IMR-90 (cell line): Measurements from ENCODE around the gene CACNB2. TPM values are rescaled to one million over a fixed set of nuclear protein-coding genes. Genes with fewer than 3 reads are reported as not detected.

ENCODE experiments used
- ATAC-seq: fragments of 200-7000 bp; cut with Tn5 transposase; 2 replicates; pipeline ENCODE4 v1.9.1; 2020; ENCODE audit warnings: low read depth, mild to moderate bottlenecking, moderate library complexity
- BruUV-seq: library from RNA; stranded (reverse); fragments of 400-500 nt; replicated peaks from 2 replicates; lab custom pipeline; 2021; lab: Mats Ljungman, UMichigan
- CTCF ChIA-PET: fragments of 300-600 bp; formaldehyde crosslinking; extraction: SDS; loops from one replicate; lab custom pipeline; 2021; ENCODE audit warnings: antibody characterized with exemption; lab: Yijun Ruan, JAX
- POLR2A ChIA-PET: fragments of 300-600 bp; sonication (Branson Sonifier 250); formaldehyde crosslinking; loops from one replicate; lab custom pipeline; 2022; ENCODE audit warnings: antibody characterized with exemption; ENCODE audit not compliant: unreplicated experiment; lab: Charles Lee
- DNase-seq: peaks from one replicate; pipeline ENCODE4 v3.0.0; 2013
- H2AFZ ChIP-seq: replicated peaks from 2 replicates; pipeline ENCODE3; 2013; ENCODE audit warnings: low read length, mild to moderate bottlenecking; ENCODE audit not compliant: poor library complexity
- H2AK5ac ChIP-seq: 2 replicates; pipeline ENCODE4 v1.6.1; 2013; ENCODE audit warnings: low read depth, low read length, inconsistent platforms
- H2AK9ac ChIP-seq: replicated peaks from 2 replicates; pipeline ENCODE3; 2013; ENCODE audit warnings: mild to moderate bottlenecking, low read depth, low read length, moderate library complexity; ENCODE audit not compliant: poor library complexity
- H2BK120ac ChIP-seq: 2 replicates; pipeline ENCODE4 v1.6.1; 2013; ENCODE audit warnings: low read depth, low read length, inconsistent platforms
- H2BK15ac ChIP-seq: 3 replicates; pipeline ENCODE4 v1.6.1; 2013; ENCODE audit warnings: low read depth, low read length, inconsistent platforms
- H2BK20ac ChIP-seq: 2 replicates; pipeline ENCODE4 v1.6.1; 2013; ENCODE audit warnings: low read depth, mild to moderate bottlenecking, inconsistent platforms, low read length, moderate library complexity
- H2BK5ac ChIP-seq: 2 replicates; pipeline ENCODE4 v1.6.1; 2013; ENCODE audit warnings: mild to moderate bottlenecking, low read depth, low read length, inconsistent platforms; ENCODE audit not compliant: poor library complexity, severe bottlenecking
- H3K14ac ChIP-seq: replicated peaks from 2 replicates; pipeline ENCODE4 v1.6.1; 2013; ENCODE audit warnings: low read depth, low read length, inconsistent platforms
- H3K18ac ChIP-seq: 2 replicates; pipeline ENCODE4 v1.6.1; 2013; ENCODE audit warnings: low read depth, low read length, control low read depth
- H3K23ac ChIP-seq: 2 replicates; pipeline ENCODE4 v1.6.1; 2013; ENCODE audit warnings: low read depth, low read length, inconsistent platforms
- H3K27ac ChIP-seq: 2 replicates; pipeline ENCODE4 v1.5.1; 2013; ENCODE audit warnings: mild to moderate bottlenecking, control low read depth, low read length; ENCODE audit not compliant: insufficient read depth
- H3K27me3 ChIP-seq: 2 replicates; pipeline ENCODE4 v1.6.1; 2013; ENCODE audit warnings: low read length; ENCODE audit not compliant: control insufficient read depth, insufficient read depth
- H3K36me3 ChIP-seq: 2 replicates; pipeline ENCODE4 v1.6.1; 2013; ENCODE audit warnings: low read length, mixed read lengths; ENCODE audit not compliant: control insufficient read depth, insufficient read depth
- H3K4ac ChIP-seq: 2 replicates; pipeline ENCODE4 v1.6.1; 2013; ENCODE audit warnings: low read depth, low read length, inconsistent platforms
- H3K4me1 ChIP-seq: 2 replicates; pipeline ENCODE4 v1.6.1; 2013; ENCODE audit warnings: low read length, mixed read lengths; ENCODE audit not compliant: control insufficient read depth, insufficient read depth
- H3K4me2 ChIP-seq: 2 replicates; pipeline ENCODE4 v1.6.1; 2013; ENCODE audit warnings: low read depth, mild to moderate bottlenecking, control low read depth, low read length, moderate library complexity
- H3K4me3 ChIP-seq: 2 replicates; pipeline ENCODE4 v1.5.1; 2013; ENCODE audit warnings: low read depth, mild to moderate bottlenecking, control low read depth, low read length, moderate library complexity; ENCODE audit not compliant: insufficient read depth
- H3K56ac ChIP-seq: 2 replicates; pipeline ENCODE4 v1.6.1; 2013; ENCODE audit warnings: low read length, inconsistent platforms; ENCODE audit not compliant: insufficient read depth; ENCODE audit errors: extremely low read depth
- H3K79me1 ChIP-seq, 2 experiments: 2 replicates each; pipeline ENCODE4 v1.6.1; 2013; ENCODE audit warnings: low read length in 2 of 2, inconsistent platforms in 1 of 2, low read depth in 1 of 2
- H3K9ac ChIP-seq: 2 replicates; pipeline ENCODE4 v1.6.1; 2013; ENCODE audit warnings: low read depth, low read length, control low read depth
- H3K9me1 ChIP-seq: 2 replicates; pipeline ENCODE4 v1.6.1; 2013; ENCODE audit warnings: low read length, inconsistent platforms; ENCODE audit not compliant: insufficient read depth
- H3K9me3 ChIP-seq: 2 replicates; pipeline ENCODE4 v1.6.1; 2013; ENCODE audit warnings: low read length; ENCODE audit not compliant: control insufficient read depth, insufficient read depth
- H4K20me1 ChIP-seq: 2 replicates; pipeline ENCODE4 v1.6.1; 2013; ENCODE audit warnings: low read length, inconsistent platforms; ENCODE audit not compliant: insufficient read depth
- H4K5ac ChIP-seq: 2 replicates; pipeline ENCODE4 v1.6.1; 2013; ENCODE audit warnings: mild to moderate bottlenecking, low read depth, low read length, control low read depth
- H4K8ac ChIP-seq, 2 experiments: 2 replicates each; pipeline ENCODE4 v1.6.1; 2013; ENCODE audit warnings: low read depth in 2 of 2, low read length in 2 of 2, control low read depth in 1 of 2, inconsistent platforms in 1 of 2
- H4K91ac ChIP-seq: 2 replicates; pipeline ENCODE4 v1.6.1; 2013; ENCODE audit warnings: low read depth, low read length, inconsistent platforms; ENCODE audit not compliant: insufficient read depth
- BHLHE40 ChIP-seq: fragments of 150-350 bp; IDR thresholded peaks from 2 replicates; pipeline ENCODE4 v1.6.1; 2016; ENCODE audit warnings: mild to moderate bottlenecking, low read depth, low read length
- CEBPB ChIP-seq: IDR thresholded peaks from 2 replicates; pipeline ENCODE4 v1.6.1; 2012; ENCODE audit warnings: low read depth, low read length, improper control_type of control experiment
- ELK1 ChIP-seq: fragments of 150-350 bp; IDR thresholded peaks from 2 replicates; pipeline ENCODE4 v1.6.1; 2016; ENCODE audit warnings: low read depth, mild to moderate bottlenecking, low read length, moderate library complexity, borderline replicate concordance
- FOS ChIP-seq: fragments of 150-350 bp; IDR thresholded peaks from 2 replicates; pipeline ENCODE4 v1.6.1; 2016; ENCODE audit warnings: low read depth, low read length
- MAFK ChIP-seq: IDR thresholded peaks from 2 replicates; pipeline ENCODE4 v1.6.1; 2012; ENCODE audit warnings: low read depth, low read length, improper control_type of control experiment
- MXI1 ChIP-seq: IDR thresholded peaks from 2 replicates; pipeline ENCODE4 v1.6.1; 2012; ENCODE audit warnings: low read depth, mild to moderate bottlenecking, low read length, moderate library complexity, borderline replicate concordance
- POLR2A ChIP-seq: IDR thresholded peaks from 2 replicates; pipeline ENCODE4 v1.6.1; 2012; ENCODE audit warnings: mild to moderate bottlenecking, low read depth, low read length
- RCOR1 ChIP-seq: IDR thresholded peaks from 2 replicates; pipeline ENCODE4 v1.6.1; 2012; ENCODE audit warnings: mild to moderate bottlenecking, low read length, improper control_type of control experiment; ENCODE audit not compliant: insufficient replicate concordance
- WGBS, 2 experiments: methylation state at CpG; one replicate each; pipeline versions ENCODE4 v1.1.5 to v1.1.7; 2013; ENCODE audit warnings: missing lambda C conversion rate in 2 of 2; ENCODE audit not compliant: insufficient read length in 1 of 2; ENCODE audit errors: extremely low coverage in 2 of 2; 5-methylcytosine and 5-hydroxymethylcytosine counted together
- dilution Hi-C: fragments of 300-500 bp; cut with HindIII; formaldehyde crosslinking; loops from one replicate; pipeline ENCODE4 v1.14.3; 2018; ENCODE audit warnings: low sequenced_read_pairs; ENCODE audit not compliant: unreplicated experiment
- in situ Hi-C: fragments of 300-500 bp; cut with MboI; formaldehyde crosslinking; loops from 3 replicates; pipeline ENCODE4 v1.14.3; 2019; ENCODE audit warnings: low sequenced_read_pairs, inconsistent platforms, mixed read lengths
- intact Hi-C: fragments of 100-400 bp; cut with micrococcal nuclease; formaldehyde crosslinking; loops from 2 replicates; pipeline ENCODE4 v1.10.0; 2022
- polyA plus RNA-seq, 3 experiments: library from polyadenylated mRNA; depleted of rRNA; stranded (reverse); fragments of >200 nt; gene quantifications; 2 replicates each; pipeline ENCODE4 v1.2.3, GENCODE V29; 2012; ENCODE audit warnings: low replicate concordance in 1 of 3
- total RNA-seq: library from RNA; depleted of rRNA; stranded (reverse); fragments of >200 nt; gene quantifications from 2 replicates; pipeline ENCODE4 v1.2.3, GENCODE V29; 2012

The CACNB2 gene
- total and polyA plus RNA-seq, 2 of the 4 experiments (the other 2 are of a cell fraction), result 0.36 TPM

GRCh38 chr10:18351421-18351820 lies 211.2 kb downstream of the CACNB2 start:
- H3K9me3 ChIP-seq, result no peaks in the 10 kb centered on the region
- H3K4me2 ChIP-seq, result no peak overlapping the region
- intact Hi-C loops (no loop called here), in situ Hi-C loops (no loop called here), dilution Hi-C loops (no loop called here)
- no peak overlapping the region for H4K8ac ChIP-seq
- DNase-seq, result no peak
- H2AK5ac ChIP-seq, result no peak overlapping the region
- H3K14ac ChIP-seq, result no peak overlapping the region
- no peaks in the 10 kb centered on the region for H4K20me1 ChIP-seq
- no peaks in the 10 kb centered on the region for H3K36me3 ChIP-seq
- ChIA-PET POLR2A (no interaction called here), CTCF (interaction anchor here (1.0 kb wide), 1 partner anchor 21 kb away, joined by 3 read pairs; no protein-coding TSS in a partner anchor)
- H3K23ac ChIP-seq, result no peak overlapping the region
- no peaks in the 10 kb centered on the region for H3K4me1 ChIP-seq
- no peak overlapping the region for H3K27ac ChIP-seq
- no peak overlapping the region for H3K9ac ChIP-seq
- H4K91ac ChIP-seq, result no peak overlapping the region
- H3K27me3 ChIP-seq, result no peaks in the 10 kb centered on the region
- no peak overlapping the region for H2BK20ac ChIP-seq
- no TSS peak for BruUV-seq
- no peak overlapping the region for H3K18ac ChIP-seq
- no peak overlapping the region for H4K5ac ChIP-seq
- no peak overlapping the region for H3K4me3 ChIP-seq
- H2AFZ ChIP-seq, result no peak overlapping the region
- no peaks in the 10 kb centered on the region for H3K9me1 ChIP-seq
- WGBS, 2 experiments, result no CpG with 5 or more reads among the region's 2 CpGs
- H3K56ac ChIP-seq, result no peak overlapping the region
- ATAC-seq, result no peak
- H3K79me1 ChIP-seq, result no peaks in the 10 kb centered on the region
- H2BK15ac ChIP-seq, result no peak overlapping the region
- no peak overlapping the region for H2BK120ac ChIP-seq
- TF ChIP-seq FOS (no peak), CEBPB (no peak), RCOR1 (no peak), MAFK (no peak), ELK1 (no peak), POLR2A (no peak), BHLHE40 (no peak), MXI1 (no peak)
- H2AK9ac ChIP-seq, result no peak overlapping the region
- no peak overlapping the region for H2BK5ac ChIP-seq
- no peak overlapping the region for H3K4ac ChIP-seq
